Neural cell (in vitro differentiated cells): ENCODE data around the gene USP35.

Experiments
- CTCF ChIP-seq: fragments of 450-650 bp; IDR thresholded peaks from 2 replicates; pipeline ENCODE4 v1.5.1; 2014; ENCODE audit warnings: antibody characterized with exemption, mild to moderate bottlenecking, moderate library complexity; ENCODE audit not compliant: poor library complexity, severe bottlenecking
- EP300 ChIP-seq: fragments of 450-650 bp; conservative IDR thresholded peaks from 2 replicates; pipeline ENCODE4 v1.6.1; 2014; ENCODE audit warnings: antibody characterized with exemption, mild to moderate bottlenecking, moderate library complexity; ENCODE audit not compliant: poor library complexity, severe bottlenecking
- EZH2 ChIP-seq: fragments of 200-600, 300-800 bp; shearing (Covaris generic), sonication (generic); IDR thresholded peaks from 2 replicates; pipeline ENCODE4 v1.6.1; 2014; ENCODE audit warnings: antibody characterized with exemption, low read length, borderline replicate concordance, mild to moderate bottlenecking; ENCODE audit not compliant: insufficient read depth, poor library complexity, severe bottlenecking
- RAD21 ChIP-seq: fragments of 450-650 bp; conservative IDR thresholded peaks from 2 replicates; pipeline ENCODE4 v1.6.1; 2014; ENCODE audit warnings: antibody characterized with exemption, mild to moderate bottlenecking, moderate library complexity
- SMC3 ChIP-seq: fragments of 450-650 bp; conservative IDR thresholded peaks from 2 replicates; pipeline ENCODE4 v1.6.1; 2014; ENCODE audit warnings: antibody characterized with exemption, mild to moderate bottlenecking, moderate library complexity; ENCODE audit not compliant: poor library complexity

- TF ChIP-seq SMC3 (no peak), CTCF (no peak), RAD21 (no peak), EP300 (no peak), EZH2 (no peak)
These were observed 27.4 kb upstream of the USP35 start for GRCh38 chr11:78161346-78161745.
